GM21723 (cell line): ENCODE measurements around the gene HNRNPM.

Experiments used
- ATAC-seq: cut with Tn5 transposase; IDR thresholded peaks from one replicate; pipeline ENCODE4 v1.9.1; 2021; ENCODE audit warnings: mild to moderate bottlenecking, moderate library complexity; ENCODE audit not compliant: unreplicated experiment

HNRNPM gene

DNA sequence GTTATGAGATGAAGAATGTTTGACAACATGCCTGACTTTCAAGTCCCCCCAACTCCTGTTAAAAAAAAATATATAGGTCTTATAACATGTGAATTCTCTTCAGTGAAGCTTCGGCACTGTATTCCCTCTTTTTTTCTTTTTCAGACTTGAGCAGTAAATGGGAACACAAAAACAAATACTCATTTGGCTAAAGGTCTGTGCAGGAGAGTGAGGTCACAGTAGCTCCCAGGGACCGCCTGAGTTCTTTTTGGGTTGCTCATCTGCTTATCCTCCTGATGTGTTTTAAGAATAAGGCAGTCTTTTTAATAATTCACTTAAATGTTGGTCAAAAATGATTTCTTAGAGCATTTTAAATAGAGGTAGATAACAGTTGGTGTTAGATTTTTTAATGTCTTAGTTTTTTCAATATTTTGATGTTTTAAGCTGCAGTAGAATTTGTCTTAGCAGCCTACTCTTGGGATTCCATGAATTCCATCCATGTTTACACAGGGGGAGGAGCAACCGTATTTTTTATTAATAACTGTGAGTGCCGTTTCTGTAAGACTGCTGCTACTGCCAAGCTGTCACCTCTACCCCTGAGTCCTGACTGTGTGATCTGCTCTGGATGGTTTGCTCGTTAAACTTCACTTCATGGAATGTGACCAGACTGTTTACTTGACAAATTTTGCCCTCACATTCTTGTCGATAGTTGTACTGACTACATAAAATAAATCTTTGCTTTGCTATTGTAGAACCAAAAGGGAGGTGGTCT lies 14.9 kb downstream of the HNRNPM start:
- ATAC-seq: no peak

- no peak for ATAC-seq
Measured at GRCh38 chr19:8460516-8461298, 15.9 kb downstream of the HNRNPM start.

GRCh38 chr19:8461376-8461775 lies 16.6 kb downstream of the HNRNPM start:
- ATAC-seq: no peak

DNA sequence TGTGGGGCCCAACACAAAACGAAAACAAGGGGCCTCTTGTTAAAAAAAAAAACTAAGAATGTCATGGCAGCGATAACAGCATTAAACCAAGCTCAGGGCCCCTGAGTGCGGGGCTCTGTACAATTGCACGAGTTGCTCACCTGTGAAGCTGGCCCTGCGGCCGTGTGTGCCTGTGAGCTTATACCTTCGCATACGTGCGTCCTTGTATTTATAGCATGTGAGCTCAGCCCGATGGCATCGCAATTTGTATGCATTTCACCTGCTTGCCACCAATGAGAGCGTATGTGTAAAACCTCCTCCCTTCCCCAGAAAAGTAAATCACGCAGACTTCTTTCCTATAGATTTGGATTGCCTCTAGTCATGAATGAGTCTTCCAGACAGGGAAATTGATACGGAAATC lies 17.1 kb downstream of the HNRNPM start:
- no peak for ATAC-seq

- no peak for ATAC-seq
Measured at GRCh38 chr19:8462571-8462970, 17.8 kb downstream of the HNRNPM start.

DNA sequence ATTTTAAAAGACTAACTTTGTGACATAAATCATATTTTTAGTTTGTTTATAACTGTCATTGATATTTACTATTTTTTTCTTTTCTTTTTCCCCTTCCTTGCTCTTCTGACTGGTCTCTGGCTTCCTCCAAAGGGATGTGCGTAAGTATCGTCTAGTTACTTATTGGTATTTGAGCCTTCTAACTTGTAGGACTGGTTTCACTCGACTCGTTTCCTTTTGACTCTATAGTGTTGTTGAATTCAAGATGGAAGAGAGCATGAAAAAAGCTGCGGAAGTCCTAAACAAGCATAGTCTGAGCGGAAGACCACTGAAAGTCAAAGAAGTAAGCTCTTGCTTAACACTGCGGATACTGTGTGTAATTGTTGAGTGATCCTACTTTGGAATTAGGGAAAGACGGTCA lies 18.6 kb downstream of the HNRNPM start:
- no peak for ATAC-seq

DNA sequence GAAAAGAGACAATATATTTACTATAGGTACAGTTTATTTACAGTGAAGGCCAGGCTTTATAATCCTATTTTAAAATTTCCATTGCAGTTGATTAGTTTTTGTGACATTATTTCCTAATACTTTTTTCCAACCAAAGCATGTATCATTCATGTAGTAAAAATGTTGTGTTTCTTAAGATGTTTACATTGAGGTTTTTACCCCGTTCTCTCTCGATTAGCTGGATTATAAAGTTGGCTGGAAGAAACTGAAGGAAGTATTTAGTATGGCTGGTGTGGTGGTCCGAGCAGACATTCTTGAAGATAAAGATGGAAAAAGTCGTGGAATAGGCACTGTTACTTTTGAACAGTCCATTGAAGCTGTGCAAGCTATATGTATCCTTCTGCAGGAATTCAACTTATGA lies 21.2 kb downstream of the HNRNPM start:
- ATAC-seq: no peak

DNA sequence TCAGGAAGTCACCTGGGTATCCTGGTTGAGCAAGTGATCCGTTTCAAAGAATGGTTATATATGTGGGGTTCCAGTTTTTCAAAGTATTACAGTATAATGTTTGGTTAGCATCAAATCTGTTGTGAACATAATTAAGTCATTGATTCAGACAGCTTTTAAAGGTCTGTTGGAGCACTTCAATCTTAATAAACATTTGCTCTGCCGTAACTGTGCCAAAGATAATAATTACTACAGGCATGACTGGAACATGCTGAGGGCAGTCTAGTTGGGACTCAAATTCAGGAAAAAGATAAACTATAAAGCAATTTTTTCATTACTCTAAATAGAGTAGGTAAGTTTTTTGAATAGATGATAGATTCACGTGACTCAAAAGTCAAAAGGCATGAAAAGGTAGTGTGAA lies 23.3 kb downstream of the HNRNPM start:
- no peak for ATAC-seq

DNA sequence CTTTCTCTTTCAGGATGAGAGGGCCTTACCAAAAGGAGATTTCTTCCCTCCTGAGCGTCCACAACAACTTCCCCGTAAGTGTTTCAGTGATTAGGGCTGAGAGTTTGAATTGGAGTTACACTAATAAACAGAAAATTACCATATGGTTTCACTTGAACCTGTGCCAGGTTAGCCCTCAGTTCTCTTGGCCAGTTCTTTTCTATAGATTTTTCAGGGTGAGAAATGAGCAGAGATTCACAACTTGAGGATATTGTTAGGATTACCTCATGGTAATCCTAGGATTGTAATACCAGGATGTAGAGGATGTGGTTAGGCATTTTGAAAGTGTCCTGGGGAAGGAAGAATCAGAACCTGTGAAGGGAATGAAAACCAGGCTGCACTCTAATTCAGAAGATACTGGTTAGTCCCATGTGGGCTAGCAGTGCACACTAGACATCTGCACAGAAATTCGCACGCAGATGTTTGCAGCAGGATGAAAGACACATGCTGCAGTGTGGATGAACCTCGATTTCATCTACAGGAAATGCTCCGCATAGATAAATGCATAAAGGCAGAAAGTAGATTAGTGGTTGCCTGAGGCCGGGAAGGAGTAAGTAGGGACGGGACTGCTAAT lies 24.1 kb downstream of the HNRNPM start:
- ATAC-seq: no peak

GRCh38 chr19:8469613-8470368 lies 25.0 kb downstream of the HNRNPM start:
- ATAC-seq: no peak

DNA sequence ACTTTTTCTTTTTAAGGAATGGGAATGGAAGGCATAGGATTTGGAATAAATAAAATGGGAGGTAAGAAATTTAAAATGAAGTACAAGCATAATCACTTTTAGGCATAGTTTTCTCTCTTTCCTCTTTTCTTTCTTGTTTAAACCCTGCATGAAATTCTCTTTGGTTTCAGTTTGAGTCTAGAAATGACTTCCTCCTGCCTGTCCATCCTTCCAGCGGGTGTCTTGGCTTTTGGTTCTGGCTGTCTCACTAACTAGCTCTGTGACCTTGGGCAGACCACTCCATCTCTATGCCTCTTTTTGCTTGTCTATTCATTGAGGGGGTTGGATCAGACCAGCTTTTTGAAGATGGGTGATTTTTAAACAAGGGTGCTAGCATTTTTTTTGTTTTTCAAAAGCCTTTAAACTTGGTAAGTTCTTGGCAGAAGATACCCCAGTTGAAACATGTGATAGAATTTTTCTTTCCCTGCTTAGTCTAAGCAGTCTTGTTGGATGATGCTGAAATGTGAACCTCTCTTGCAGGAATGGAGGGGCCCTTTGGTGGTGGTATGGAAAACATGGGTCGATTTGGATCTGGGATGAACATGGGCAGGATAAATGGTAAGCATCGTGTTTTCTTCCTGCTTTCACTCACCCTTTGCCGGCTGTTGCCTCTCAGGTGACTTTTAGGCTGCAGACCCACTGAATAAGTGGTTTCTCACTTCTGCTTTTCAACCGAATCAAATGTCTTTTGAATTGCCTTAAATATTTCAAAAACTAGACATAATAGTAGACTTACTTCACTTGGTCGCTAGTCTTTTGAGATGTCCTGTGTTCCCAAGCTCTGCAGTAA lies 29.1 kb downstream of the HNRNPM start:
- peak; percentile 72 for ATAC-seq

- ATAC-seq: no peak
Measured at GRCh38 chr19:8475005-8475404, 30.2 kb downstream of the HNRNPM start.

DNA sequence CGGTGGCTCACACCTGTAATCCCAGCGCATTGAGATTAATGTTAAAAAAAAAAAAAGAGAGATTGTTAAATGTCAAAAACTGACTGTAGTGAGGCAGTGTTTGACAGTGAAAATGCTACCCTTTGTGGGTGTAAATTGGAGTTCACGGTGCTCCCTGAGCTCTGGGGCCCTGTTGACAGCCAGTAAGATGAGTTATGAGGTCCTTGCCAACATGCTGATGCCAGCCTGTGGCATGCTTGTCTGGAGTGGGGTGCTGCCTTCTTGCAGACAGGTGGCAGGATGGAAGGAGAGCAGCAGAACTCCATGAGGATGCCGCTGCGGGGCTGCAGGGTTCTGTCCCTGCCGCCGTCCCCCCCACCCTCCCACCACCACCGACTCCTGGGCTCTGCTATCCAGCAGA lies 31.7 kb downstream of the HNRNPM start:
- no peak for ATAC-seq

DNA sequence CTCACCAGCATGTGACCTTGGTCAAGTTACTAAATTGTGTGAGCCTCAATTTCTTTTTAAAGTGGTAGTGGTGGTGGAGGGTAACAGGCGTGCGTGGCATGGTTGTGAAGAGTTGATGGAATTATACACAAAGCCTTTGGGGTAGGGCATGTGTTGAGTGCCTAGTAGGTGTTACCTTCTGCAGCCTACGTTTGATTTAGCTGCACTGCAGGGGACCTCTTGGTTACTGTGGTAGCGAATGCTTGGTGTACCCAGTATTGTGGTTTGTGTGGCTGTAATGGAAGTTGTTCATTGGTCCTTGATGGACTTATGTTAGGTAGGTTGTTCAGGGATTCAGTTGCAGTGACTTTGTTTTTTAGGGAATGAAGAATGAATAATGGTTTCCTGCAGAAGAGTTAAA lies 33.1 kb downstream of the HNRNPM start:
- no peak for ATAC-seq

DNA sequence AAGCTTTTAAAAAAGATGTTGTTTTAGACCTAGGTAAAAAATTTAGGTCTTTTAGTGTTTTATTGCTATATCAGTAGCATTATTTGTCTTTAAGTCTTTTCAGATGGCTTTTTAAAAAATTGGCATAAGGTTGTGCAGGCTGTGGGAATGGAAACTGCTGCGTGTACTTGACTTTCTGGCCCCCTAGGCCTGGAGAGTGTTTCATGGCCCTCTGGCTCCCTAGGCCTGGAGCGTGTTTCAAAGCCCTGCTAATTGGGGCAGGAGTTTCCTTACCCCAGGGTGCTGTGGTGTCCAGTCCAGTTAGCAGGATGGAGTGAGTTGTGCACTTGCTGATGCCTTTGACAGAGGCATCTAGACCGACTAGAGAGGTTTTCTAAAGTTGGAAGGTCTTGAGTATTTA lies 33.8 kb downstream of the HNRNPM start:
- ATAC-seq: no peak

GRCh38 chr19:8481201-8481600 lies 36.4 kb downstream of the HNRNPM start:
- ATAC-seq: no peak

GRCh38 chr19:8481616-8482015 lies 36.8 kb downstream of the HNRNPM start:
- ATAC-seq: no peak

DNA sequence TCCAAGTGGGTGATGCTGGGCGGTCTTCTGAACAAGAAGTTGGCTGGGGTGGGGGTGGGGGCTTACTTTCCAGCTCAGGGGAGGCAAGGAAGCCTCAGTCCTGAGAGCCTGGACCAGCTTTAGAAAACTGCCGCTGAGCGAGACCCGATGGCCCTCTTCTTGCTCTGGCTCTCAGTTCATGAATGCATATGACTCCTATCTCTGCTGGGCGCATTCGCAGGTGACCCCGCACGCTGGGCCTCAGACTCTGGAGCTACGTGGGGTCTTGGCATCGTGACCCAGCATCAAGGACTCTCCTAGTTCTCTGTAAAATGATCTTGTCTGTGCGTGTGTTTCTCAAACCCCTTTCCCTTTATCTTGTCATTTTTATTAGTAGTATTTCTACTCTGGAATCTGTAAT lies 37.9 kb downstream of the HNRNPM start:
- ATAC-seq: no peak

- no peak for ATAC-seq
Measured at GRCh38 chr19:8483165-8483564, 38.4 kb downstream of the HNRNPM start.

DNA sequence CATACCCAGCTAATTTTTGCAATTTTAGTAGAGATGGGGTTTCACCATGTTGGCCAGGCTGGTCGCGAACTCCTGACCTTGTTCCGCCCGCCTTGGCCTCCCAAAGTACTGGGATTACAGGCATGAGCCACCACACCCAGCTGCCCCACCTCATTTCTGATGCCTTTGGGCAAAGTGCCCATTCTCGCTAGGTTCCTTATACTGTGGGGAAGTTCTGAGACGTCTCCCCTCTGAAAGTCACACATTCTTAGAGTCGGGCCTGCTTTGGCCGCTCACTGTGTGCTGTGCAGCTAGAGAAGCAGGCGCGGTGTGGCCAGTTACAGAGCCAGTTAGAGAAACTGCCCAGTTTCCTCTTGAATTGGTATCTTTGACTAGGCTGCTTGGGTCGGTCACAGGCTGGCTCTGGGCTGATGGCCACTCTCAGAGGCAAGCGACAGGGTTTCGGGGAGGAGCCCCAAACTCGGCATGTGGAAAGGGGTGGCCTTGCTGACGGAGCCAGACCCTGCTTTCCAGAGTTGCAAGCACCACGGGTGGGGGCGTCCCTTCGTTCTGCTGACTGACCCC lies 39.6 kb downstream of the HNRNPM start:
- no peak for ATAC-seq
